IPS-NIHi7 (cell line): ENCODE data around the gene FRMD1.
A peak's percentile ranks its signal among the peaks of the same experiment; 100 is the strongest.

Experiments used
- DNase-seq: peaks from one replicate; pipeline ENCODE4 v3.0.0; 2012; ENCODE audit warnings: mixed read lengths; ENCODE audit errors: extremely low spot score

Gene FRMD1

DNA sequence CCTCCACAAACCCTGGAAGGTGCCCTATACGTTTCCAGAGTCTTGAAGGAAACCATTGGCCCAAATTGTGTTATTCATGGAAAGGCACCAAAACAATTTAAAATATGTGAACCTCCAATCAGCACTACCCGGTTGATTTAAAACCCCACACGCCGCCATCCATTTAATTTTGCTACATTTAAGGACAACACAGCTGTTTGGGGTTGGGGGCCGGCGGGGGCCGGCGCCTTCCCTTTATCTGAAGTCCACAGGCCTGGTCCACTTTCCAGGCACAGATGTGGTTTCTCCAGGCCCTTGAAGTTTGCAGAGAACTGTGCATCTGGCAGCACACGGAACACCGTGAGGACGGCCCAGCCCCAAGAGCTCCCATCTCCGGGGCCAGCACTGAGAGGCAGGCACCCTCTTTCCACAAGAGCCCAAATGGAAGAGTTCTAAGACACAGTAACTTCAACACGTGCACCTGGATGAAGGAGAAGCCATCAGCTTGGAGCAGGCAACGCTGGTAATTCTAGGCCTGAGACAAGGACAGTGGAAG lies 16.8 kb upstream of the FRMD1 start:
- no peak for DNase-seq

DNA sequence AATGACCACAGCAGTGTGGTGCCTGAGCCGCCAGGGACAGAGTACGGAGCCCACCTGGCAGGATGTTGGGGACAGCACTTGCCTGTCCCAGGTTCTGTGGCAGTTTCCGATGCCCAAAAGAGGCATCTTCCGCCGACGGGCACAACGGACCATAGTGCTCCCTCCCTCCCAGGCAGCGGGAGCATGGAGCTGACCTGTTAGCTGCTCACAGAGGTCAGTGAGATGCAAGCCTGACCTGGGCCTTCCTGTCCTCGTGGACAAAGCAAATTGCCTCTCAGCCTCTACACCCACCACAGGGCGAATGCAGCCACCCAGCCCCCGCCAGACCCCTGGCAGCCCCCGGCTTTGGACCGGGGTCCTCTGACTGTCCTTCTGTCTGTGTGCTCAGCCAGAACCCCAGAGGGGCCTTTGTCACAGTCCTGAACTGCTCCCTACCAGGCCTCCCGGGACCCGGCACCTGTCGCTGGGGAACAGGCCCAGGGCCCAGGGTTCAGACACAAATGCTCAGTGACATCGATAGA lies 16.2 kb upstream of the FRMD1 start:
- DNase-seq: no peak

DNA sequence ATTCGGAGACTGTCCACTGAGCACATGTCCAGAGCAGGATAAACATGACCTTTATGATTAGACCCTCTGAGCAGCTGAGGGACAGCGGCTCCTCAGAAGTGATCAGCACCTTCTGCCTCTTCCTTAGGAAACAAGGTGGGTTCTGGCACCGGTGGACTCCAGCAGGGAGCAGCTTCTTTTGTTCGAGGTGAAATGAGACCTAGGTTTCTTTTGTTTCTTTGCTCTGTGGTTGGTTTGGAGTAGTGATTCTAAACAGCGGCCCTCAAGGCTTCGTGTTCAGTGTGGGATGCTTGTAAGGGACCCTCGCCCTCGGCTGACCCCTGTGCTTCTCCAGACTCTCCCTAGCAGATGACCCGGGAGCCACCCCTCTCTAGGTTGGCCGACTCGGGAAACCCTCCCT lies 14.6 kb upstream of the FRMD1 start:
- no peak for DNase-seq

DNA sequence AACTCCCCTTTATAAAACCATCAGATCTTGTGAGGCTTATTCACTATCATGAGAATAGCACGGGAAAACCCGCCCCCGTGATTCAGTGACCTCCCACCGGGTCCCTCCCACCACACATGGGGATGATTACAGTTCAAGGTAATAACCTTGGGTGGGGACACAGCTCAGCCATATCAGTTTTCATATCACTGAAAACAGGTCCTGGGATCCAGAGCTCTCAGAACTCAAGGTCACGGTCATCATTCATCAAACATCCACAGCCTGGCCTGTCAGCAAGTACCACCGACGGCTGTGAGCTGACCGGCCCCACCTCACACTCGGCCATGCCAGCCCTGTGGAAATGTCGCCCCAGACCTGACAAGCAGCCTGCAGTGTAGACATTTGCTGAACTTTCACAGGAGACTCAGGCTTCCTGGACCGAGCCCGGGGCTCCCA lies 14.1 kb upstream of the FRMD1 start:
- no peak for DNase-seq

DNA sequence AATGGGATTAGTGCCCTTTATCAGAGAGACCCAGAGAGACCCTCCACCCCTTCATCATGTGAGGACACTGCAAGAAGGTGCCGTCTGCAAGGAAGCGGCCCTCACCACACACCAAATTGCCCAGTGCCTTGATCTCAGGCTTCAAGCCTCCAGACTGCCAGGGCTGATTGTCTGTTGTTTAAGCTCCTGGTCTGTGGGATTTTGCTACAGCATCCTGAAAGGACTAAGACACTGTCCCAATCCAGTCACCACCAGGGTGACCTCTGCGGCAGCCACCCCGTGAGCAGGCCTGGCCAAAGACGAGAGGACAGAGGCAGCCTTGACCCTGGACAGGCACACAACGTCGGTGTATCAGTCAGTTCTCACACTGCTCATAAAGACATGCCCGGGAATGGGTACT lies 13.5 kb upstream of the FRMD1 start:
- no peak for DNase-seq

DNA sequence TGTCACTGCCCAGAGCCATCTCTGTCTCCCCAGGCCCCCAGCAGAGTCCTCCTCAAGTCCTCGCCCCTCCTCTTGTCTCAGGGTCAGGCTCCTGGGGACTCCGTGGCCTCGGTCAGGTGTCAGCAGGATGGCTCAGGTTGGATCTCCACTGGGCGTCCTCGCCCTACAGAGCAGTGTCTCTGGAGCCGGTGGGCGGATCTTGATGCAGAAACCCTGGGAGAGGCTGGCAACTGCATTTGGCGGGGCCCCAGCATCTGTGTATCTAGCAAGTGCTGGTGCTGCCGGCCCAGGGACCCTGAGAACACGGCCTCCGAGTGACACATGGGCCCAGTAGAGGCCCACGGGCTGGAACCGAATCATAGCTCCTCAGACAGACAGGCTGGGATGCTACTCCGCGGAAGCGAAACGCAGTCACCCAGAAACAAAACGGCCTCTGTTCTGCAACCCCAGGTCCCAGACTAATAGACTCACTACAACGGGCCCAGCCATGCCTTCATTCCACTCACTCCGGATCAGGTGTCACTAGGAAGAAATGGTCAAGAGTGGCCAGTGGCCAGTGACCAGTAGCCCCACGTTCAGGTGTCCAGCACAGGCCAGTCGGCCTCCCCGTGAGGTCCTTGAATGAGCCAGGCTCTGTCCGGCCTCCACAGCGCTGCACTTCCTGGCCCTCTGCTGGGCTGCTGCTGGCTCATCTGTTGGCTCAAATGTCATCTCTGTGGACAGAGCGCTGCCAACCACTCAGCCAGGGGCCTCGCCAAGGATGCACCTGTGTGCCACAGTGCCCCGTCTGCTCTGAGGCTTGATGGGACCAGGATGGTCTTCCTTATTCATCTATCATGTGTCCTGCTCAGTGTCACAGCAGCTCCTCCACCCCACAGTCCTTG lies 12.6 kb upstream of the FRMD1 start:
- DNase-seq: no peak

DNA sequence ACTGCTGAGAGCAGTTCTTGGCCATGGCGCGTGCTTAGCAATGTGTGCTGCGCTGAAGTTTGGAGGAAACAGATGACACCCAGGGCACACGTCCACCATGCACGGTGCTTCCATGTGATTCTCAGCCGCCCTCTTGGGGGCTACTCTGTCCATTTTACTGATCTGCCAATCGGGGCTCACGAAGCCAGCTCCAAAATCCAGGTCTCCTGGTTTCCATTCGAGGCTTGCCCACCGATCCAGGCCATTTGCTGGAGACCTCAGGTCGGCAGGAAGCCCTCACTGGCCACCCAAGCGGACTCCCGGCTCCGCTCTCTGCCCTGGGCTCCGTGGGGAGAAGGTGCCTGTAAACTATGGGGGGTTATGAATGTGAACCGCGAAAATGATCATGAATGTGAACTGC lies 11.7 kb upstream of the FRMD1 start:
- no peak for DNase-seq

DNA sequence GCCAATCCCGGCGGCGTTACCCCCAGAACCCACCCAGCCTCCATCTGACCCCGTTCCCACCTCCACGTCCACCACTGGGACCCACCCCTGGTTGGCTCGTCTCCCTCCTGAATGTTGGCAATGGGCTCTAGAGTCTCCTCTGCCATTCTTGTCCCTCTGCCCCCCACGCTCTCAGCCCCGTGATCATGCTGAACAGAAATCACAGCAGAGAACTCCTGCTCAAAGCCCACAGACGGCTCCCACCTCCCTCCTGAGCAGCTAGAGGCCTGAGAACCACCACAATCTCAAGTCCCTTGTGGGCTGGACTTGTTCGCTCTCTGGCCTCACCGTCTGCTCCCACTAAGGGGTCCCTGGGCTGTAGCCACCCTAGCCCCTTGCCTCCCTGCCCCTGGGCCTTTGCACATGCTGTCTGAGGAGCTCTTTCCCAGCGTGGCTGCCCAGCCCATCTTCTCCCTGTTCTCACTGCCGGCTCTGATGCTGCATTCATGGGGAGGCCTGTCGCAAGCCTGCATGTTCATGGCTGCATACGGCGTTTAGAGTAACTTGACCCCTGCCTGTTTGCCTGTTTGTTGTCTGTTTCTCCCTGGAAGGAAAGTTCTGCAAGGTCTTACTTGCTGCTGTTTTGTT lies 11.2 kb upstream of the FRMD1 start:
- no peak for DNase-seq

DNA sequence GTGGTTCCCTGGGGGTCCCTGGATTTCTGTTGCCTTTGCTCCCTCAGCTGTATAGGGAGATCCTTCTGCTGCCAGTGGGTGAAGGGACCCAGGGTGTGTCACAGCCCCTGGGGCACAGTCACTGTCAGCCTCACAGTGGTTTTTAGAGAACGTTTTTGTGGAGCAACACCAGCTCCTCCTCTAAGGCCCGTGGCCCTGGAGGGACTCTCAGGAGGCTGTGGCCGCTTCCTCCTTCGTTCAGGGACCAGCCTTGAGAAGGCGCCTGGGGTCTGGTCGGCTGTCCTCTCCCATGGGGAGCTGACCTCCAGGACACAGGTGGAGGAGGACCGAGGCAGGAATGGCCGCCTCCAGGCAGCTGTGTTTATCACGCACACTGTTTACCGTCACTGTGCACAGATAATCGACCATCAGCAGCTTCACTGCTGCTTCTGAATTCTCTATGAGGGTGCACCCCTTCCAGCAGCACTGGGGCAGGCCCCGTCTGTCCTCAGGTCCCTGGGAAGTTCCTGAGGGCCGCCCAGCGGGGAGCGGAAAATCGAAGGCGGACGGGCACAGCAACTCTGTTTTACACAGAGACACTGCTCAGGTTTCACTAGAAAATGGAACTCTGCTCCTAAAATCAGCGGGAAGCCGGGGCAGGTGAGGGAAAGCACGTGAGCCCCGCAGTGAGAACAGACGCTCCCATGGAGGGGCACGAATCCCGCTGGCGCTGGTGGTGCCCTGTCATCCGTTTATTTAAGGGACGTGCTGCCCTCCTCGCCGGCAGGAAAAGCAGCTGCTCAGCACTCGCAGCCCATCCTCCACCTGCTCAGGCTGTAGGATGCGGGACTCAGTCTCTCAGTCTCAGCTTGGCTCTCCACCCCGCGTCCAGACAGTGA lies 10.4 kb upstream of the FRMD1 start:
- DNase-seq: no peak

DNA sequence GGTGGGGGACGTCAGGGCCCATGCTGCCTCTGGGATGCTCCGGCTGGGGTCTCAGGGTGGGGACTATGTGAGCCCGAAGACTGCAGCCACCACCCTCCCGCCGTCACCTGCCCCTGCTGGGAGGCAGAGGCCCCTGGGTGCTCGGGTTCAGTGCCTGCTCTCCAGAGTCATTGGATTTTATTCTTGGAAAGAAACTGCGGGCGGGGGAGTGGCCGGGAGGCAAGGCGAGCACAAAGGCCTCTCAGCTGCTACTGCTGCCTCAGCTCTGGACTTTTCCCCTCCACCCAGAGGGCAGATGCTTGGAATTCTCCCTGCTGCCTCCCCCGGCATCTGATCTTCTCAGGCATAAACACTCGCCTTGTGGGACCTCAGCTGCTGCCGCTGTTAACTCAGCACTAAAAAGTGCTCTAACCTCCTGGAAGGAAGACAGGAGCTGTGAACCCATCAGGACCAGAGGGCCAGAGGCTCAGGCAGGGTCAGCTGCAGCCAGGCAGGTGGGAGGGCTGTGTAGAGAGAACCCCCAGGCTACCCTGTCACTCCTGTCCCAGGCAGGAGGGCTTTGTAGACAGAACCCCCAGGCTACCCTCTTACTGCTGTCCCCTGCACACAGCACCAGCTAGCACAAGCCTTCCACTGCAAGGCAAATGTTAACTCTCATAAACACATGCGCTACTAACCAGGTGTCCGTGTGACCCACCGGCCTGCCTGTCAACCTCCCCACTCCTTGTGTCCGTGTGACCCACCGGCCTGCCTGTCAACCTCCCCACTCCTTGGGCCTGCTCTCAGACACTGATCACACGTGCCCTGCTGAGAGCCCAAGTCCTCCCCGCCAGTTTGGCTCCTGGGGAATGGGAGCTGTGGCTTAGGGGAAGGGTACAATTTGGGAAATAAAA lies 9.4 kb upstream of the FRMD1 start:
- DNase-seq: peak; percentile 88

DNA sequence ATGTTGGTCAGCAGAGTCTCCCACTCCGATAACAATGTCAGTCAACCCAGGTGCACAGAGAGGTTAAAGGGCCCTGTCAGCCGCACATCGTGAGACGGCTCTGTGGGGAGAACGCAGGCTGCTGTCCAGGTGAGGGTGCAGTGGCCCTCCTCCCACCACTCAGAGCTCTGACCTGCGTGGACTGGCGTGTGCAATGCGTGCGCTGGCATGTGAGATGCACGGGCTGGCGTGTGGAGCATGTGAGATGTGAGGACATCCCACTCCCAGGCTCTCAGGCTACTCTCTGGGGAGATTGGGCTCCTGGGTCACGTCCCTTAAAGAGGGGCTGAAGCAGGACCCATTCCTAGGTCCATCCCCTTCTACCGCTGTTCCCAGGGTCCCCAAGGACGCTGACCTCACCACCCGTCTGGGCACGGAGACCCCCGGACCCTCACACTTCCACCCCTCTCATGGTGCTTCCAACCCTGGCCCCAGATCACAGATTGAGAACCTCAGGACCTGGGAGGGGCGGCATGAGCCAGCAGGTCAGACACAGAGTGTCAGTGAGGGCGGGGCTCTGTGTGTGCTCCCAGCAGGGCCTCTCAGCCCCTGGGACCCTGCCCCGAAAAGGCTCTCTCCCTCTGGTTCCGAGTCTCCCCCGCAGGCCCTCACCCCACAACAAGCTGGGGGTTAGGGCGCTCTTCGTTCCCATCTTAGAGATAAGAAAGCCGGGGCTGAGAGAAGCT lies 8.6 kb upstream of the FRMD1 start:
- DNase-seq: no peak

DNA sequence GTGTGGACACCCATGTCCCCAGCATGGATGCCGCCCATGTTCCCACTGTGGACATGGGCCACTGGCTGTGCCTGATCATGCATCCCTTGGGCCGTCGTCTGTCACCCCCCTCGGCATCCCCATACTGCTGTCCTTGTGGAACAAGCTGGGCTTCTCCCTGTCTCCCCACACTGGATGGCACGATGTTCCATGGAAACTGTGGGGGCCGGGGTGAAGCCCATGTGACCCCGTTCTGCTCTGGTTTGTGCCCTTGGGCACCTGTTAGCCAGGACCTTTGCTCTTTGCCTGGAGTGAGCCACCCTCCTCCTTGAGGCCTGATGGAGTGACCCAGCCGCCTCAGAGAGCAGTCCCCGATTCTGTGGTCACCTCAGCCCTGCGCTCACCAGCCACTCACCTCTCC lies 7.6 kb upstream of the FRMD1 start:
- no peak for DNase-seq

DNA sequence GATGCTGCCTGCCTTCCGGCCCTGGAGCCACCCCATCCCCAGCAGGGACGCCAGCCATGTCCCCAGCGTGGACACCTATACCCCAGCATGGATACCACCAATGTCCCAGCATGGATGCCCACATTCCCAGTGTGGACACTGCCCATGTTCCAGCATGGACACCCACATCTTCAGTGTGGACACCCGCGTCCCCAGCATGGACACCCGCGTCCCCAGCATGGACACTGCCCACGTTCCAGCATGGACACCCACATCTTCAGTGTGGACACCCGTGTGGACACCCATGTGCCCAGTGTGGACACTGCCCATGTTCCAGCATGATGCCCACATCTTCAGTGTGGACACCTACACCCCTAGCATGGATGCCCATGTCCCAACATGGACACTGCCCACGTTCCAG lies 7.1 kb upstream of the FRMD1 start:
- no peak for DNase-seq

DNA sequence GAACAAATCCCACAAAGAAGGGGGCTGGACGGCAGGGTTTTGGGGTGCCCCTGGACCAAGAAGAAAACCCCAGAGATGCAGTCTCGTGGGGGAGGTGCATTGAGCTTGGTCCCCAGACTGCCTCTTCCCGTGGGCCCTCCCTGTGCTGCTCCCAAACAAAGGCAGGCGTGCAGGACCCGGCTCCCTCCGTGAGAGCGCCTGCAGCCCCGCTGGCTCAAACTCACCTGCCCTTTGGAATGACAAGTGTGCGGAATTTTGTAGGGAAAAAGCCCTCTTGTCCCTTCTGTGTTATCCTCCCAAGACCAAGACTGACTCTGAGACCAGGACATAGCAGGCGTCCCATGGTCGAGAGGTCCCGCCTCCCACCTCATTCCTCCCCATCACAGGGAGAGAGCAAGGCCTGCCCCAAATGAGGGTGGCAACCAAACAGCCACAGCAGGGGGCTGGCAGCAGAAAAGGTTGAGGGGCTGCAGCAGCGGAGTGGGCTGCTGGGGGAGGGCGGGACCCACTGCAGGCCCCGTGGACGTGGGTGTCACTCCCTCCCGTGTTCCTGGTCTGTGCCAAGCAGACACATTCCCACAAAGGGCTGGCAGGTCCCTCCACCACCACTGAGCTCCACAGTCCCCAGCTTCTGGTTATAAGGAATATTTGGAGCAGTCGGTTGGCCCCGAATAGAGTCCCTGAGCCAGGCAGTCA lies 5.6 kb upstream of the FRMD1 start:
- no peak for DNase-seq

DNA sequence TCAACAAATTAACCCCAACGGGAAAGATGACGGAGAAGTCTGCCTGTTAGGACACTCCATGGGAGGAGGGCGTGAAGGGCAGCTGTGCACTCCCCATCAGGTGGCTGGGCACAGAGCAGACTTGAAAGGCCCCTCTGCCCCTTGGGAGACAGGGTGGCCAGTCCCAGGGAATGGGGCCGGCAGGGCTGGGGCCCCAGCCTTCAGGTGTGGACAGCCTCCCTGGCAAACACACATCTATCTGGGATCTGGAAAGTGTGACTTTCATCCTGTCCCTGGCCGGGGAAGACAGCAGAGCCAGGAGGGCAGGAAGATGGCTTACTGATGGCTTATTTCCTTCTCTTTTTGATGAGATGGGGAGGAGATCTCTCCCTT lies 4.5 kb upstream of the FRMD1 start:
- no peak for DNase-seq

DNA sequence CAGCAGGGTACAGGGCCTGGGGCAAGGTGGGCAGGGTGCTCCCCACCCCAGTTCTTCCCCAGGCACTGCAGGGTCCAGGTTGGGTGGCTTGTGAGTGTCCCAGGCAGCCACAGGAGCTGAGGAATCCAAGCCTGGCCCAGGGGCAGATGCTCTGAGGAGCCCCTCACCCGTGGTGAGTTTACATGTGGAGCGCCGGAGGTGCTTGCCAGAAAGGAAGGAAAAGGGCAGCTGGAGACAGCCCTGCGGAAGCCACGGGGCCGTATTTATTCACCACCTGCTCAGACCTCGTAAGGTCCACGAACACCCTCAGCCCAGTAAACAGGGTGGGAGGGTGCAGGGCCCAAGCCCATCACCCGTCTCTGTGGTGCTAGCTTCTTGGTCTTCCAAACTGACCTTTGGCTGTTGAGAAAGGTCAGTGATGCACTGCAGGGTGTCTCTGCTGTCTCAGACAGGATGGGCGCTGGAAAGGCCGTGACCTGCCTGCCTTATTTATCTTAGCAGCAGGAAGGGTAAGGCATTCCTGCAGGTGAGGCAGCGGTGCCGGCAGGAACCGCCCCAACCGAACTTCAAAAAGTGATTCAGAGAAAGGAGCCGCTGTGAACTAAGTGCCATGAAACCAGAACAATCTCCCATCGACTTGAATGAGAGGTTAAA lies 4.0 kb upstream of the FRMD1 start:
- DNase-seq: no peak

DNA sequence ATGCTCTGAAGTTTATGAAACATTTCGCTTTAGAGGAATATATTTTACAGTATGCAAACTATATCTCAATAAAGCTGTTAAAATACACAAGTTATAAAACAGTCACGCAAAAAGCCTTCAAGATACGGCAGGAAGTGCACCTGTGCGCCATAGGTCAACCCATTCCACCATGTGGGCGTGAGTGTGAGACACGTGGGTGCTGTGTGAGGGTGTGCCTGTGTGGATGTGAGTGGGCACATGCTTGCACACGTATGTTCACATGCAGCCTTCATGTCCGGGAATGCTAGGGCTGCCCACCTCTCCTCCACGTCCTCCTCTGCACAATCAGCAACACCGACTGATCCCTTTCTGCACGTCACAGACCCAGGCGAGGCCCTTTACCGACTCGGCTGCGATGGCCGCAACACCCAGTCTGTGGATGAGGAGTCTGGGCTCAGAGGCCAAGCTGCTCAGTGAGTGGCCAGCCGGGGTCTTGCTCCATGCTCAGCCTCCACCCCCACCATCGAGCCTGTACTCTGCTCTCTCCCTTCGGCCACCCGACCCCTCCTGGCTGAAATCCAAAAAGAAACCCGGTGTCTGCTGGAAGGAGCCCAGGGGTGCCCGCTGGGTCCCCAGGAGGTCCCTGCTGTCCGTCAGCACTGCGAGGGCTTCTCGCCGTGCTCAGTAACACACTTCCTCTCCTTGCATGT lies 3.0 kb upstream of the FRMD1 start:
- DNase-seq: no peak

DNA sequence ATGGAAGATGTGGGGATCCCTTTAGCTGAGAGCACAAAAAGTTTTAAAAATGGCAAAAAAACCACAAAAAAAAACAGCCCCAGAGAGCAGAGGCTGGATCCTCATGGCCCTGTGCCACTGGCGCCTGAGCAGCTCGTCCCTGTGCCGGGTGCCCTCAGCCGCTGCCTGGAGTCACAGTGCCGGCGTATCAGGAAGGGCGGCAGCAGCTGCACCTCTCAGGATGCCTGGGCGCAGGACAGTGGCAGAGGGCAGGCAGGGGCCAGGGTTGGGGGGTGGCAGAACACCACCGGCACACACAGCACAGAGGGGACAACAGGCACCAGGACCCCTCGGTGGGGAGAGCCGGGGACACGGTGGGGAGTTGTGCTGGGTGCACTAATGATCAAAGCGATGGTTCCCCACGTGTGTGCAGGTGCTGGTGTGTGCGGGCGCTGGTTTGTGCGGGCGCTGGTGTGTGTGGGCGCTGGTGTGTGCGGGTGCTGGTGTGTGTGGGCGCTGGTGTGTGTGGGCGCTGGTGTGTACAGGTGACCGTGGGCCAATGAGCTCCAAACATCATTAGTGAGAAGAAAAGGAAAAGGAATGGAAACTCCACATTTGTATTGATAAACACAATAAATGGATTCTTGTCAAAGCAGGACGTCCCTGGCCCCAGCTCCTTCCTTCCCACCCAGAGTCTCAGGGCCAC lies 1.5 kb upstream of the FRMD1 start:
- no peak for DNase-seq
